Measurements from ENCODE around the gene SENP2.
A peak's percentile ranks its signal among the peaks of the same experiment; 100 is the strongest.
"Not testable (repeated sequence)": the region's sequence is repeated elsewhere in the genome, so short reads cannot be mapped to it uniquely, and the experiment has no call there.

SENP2 gene

DNA sequence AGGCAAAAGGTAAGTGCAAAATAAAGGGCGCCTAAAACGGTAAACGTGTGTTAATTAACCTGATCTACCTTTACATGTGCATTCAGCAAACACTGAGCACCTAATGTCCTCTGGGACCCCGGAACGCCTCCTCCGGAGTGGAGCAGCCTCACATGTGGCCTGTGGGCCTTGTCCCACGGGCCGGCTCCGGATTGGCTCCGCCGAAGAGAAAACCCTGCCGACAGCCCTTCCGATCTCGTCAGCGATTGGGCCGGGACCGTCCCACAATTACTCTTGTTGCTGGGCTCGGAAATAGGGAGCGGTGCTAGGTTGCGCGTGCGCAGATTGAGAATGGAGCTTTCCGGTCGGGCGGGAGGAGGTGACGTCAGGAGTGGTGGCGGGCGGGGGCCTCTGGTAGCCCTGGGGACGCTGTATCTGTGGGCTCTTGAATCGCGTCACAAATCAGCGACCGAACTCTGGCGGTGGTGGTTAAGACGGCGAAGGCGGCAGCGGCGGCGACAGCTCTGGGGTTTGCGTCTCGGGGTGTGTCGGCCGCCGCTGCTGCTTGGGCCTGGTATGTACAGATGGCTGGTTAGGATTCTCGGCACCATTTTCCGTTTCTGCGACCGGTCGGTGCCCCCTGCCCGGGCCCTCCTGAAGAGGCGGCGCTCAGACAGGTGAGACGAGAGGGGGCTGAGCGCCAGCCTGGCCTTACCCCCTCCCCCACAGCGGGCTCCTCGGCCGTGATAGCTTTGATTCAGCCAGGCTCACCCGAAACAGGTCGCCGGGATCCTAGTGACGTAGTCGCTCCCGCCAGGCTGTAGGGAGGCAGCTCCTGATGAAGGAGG lies at the start of gene SENP2:
Gene SENP2, plus strand, starts transcription at position 437 of the 827 bp plus-strand sequence. Its CDS starts 119 bp downstream, at position 556.
- peak; percentile 100 for DNase-seq

DNA sequence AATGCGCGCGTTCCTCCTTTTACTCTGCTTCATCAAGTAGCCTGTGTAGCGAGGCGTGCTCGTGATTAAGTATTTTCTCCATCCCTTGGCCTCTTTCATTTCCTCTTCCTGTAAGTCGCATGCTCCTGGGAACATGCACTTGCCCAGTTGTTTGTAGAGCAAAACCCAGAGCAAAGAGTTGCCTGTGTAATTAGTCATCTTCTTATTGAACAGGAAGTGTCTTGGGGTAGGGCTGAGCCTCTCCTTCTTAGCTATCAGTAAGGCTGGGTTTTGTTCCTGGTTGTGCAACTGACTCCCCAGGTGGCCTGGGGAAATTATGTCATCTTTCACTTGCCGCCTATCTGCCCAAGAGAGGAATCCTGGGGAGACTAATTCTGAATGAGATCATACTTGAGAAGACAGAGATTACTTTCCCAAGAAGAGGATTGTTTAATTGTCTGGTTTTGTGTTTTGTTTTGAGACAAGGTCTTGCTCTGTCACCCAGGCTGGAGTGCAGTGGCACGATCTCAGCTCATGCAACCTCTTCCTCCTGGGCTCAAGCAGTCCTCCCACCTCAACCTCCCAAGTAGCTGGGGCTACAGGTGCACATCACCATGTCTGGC lies 48.6 kb upstream of the SENP2 start:
- DNase-seq: peak; percentile 42

DNA sequence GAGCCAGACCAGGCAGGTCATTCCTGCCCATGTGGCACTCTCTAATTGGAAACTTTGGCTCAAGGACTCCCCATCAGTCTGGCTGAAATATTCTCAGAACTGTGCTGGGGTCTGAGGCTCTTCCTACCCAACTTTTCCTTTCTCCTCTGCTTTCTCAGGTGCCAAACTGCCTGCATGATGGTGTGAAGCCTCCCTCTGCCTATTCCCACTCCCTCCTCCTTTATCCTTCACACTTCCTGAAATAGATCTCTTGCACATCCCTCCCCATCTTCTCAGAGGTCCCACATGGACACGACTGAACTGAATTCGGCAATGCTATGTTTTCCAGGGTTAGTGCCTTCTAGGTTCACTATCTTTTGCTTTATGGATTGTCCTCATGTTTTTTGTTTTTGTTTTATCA lies 46.2 kb upstream of the SENP2 start:
- no peak for DNase-seq

DNA sequence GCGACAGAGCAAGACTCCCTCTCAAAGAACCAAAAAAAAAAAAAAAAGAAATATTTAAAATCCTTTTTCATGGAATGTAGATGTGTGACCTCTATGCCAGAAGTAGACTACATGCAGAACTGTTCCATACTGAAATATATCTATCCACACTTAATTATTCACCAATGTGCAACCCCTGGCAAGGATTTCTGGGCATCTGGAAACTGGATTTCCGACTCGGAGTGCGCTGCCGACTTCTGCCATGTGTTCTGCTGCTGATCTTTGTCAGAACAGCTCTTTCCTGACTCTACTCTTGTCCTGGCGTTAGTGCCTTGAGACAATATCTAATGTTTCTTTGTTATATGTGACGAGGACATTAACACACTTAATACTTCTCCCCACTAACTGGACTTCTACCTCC lies 45.4 kb upstream of the SENP2 start:
- no peak for DNase-seq

DNA sequence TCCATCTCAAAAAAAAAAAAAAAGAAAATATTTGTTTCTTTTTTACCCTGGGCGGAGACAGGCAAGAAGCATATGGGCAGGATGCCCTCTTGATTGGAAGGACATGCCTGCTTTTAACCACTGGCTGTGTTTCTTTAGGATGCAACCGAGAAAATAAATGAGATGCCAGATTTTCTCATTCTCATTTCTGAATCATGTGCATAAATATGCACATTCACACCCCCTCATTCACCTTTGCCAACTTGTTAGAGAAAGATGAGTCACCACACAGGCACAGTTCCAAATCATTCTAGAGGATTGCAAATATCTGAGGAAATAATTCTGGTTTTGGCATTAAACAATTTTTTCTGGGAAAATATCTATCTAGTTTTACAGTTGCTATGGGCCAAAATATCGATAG lies 37.0 kb upstream of the SENP2 start:
- DNase-seq: peak; percentile 9

DNA sequence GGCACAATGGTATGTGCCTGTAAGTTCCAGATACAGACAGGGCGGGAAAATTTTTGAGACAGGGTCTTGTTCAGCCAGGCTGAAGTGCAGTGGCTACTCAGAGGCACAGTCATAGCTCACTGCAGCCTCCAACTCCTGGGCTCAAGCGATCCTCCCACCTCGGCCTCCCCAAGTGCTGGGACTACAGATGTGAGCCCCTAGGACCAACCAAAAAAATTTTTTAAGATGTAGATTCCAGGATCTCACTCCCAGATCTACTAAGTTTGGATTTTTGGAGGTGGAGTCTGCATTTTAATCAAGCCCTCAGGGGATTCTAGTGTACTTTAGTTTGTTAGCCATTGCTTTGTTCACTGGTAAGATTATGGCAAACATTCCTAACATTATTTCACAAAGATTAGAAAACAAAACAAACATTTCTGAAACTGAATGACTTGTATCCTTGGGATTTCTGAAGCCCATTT lies 36.4 kb upstream of the SENP2 start:
- DNase-seq: no peak

DNA sequence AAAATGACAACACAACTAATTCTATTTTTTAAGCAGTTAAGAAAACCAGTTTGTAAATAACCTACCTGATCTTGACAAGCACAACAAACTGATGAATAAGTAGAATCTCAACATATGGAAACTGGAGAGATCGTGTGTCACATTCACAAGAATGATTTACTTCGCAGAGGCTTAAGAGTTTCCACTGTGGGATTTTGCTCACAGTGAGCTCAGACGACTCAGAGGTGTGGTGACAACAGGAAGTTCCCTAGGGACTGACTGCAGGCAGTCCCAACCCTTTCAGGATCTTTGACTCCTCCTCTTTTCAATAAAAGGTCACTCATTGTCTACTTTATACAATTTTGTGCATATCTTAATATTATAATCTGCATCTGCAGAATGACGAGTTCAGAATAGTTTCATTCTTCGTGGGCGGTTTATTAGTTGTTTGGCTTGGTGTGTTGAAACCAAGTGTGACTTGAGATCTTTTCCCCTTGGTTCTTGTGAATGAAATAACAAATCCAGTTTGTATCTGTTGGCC lies 33.7 kb upstream of the SENP2 start, which contains the start of gene LIPH:
Gene LIPH, minus strand, starts transcription at position 231 of the 520 bp plus-strand sequence. Its CDS starts 117 bp downstream, at position 114.
- peak; percentile 26 for DNase-seq

- no peak for DNase-seq
Measured at GRCh38 chr3:185555101-185555501, 31.0 kb upstream of the SENP2 start.

GRCh38 chr3:185555860-185556347 lies 30.2 kb upstream of the SENP2 start:
- no peak for DNase-seq

GRCh38 chr3:185556640-185557039 lies 29.5 kb upstream of the SENP2 start:
- DNase-seq: not testable (repeated sequence)

- DNase-seq: no peak
Measured at GRCh38 chr3:185558395-185558794, 27.7 kb upstream of the SENP2 start.

DNA sequence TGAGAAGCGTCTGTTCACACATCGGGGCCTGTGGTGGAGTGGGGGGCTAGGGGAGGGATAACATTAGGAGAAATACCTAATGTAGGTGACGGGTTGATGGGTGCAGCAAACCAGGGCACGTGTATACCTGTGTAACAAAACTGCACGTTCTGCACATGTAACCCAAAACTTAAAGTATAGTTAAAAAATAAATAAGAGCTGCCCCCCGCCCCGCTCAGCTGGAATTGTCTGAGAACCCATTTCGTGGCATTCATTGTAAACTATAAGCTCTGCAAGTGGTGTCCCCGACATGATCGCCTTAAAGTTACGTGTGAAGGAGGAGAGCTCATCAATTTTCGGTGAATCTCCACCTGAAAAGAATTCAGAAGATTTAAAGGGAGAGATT lies 26.4 kb upstream of the SENP2 start:
- DNase-seq: no peak

- no peak for DNase-seq
Measured at GRCh38 chr3:185560676-185561075, 25.4 kb upstream of the SENP2 start.

DNA sequence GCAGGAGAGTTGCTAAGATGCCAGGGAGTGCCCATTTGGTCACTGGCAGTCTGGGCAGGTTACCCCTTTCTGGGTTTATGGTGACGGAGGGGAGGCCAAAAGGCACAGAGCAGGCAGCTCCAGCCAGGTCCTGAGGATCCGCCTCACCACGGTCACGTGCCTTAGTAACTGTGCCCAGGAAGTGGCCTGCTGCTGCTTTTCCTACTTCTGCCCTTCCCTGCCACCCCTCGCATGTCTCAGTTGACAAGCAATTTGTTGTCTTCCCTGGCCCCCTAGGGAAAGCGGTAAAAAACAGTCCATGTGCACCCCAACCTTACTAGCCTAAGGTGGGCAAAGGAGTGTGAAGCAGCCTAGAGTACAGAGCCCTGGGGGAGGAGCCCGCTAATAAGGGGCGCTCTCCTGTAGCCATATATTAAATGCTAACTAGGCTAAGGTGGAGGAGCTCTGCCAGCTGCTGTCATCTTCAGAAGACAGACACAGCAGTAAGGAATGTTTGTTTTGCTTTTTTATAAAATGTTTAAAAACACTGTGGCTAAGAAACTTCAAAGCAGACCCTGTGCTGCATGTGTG lies 24.6 kb upstream of the SENP2 start:
- DNase-seq: peak; percentile 11

- no peak for DNase-seq
Measured at GRCh38 chr3:185561958-185562357, 24.1 kb upstream of the SENP2 start.

DNA sequence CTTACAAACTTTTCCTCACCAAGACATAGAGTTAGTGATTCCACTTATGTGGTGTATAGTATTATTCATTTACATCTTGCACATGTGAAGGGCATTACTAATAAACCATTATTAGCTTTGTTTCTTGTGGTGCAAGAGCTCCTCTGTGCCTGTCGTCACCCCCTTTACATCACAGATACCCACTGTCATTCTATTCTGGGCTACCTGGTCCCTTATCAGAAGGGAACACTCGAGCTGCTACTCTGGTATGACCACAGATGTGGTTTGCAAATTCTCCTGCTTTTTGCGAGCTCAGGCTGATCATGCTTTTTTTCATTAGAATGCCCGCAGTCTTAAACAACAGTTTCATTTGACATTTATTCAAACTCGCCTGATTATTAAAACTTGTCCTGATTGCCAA lies 13.9 kb upstream of the SENP2 start:
- DNase-seq: no peak

GRCh38 chr3:185575108-185575869 lies 10.8 kb upstream of the SENP2 start:
- peak; percentile 54 for DNase-seq

- no peak for DNase-seq
Measured at GRCh38 chr3:185582236-185582635, 3.9 kb upstream of the SENP2 start.

DNA sequence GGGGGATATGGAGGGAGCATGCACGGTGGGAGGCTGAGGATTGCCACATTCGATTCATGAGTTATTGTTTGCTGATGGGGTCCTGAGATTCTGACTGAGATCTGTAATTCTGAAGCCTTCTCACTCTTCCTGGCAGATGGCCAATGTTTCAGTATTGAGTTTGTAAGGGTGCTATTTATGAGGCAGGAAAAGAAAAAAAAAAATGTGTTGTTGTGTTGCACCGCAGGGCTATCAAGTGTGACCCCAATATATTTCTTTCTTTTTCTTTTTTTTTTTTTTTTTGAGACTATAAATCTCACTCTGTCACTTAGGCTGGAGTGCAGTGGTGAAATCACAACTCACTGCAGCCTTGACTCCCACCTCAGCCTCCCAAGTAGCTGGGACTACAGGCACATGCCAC lies 3.2 kb upstream of the SENP2 start:
- no peak for DNase-seq

DNA sequence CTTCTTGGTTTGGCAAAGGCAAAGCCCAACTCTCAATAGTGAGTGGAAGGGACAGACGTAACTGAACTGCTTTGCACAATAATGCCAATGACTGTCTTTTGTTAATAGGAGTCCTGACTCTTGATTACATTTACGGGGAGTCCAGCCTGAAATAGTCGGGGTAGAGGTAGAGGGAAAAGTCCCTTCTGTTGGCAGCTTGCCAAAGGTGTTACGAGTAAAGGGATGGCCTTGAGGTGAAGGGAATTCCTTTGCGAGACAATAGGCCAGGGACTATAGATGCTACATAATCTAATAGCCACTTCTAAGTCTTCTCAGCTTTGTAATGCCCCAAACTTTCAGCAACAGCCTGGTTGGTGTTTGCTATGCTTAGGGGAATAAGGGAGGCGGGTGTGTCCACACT lies 2.2 kb upstream of the SENP2 start:
- DNase-seq: no peak

DNA sequence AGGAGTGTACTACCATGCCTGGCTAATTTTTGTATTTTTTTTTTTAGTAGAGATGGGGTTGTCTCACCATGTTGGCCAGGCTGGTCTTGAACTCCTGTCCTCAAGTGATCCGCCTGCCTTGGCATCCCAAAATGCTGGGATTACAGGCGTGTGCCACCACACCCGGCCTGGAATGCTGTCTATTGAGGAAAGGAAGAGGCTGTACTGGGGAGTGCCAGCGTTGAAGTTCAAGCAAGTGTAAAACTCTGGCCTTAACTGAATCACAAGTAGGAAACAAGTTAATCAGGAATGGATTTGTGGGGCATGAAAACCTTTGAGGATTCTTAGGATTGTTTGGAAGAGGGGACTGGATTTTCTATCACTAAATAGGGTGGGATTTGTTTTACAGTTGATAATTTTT lies 1.4 kb upstream of the SENP2 start:
- DNase-seq: no peak

DNA sequence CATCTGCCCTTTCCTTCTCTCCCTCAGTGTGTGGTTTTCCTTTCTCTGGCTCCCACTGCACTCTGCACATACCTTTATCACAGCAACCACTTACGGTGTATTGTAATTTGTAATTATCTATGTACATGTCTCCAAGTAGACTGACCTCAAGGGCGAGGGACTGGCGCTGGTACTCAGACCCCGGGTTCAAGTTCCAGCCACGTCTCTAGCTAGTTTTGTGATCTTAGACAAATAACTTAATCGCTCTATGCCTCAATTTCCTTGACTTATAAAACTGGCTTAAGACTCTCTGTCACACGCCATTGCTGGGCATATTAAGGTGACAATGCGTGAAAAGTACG lies 607 bp upstream of the SENP2 start:
- no peak for DNase-seq

GRCh38 chr3:185586686-185587039 lies 568 bp downstream of the SENP2 start:
- no peak for DNase-seq
